AG10803 (cell line): ENCODE measurements around the gene TMEM14B.

Experiments used
- DNase-seq: peaks from one replicate; pipeline ENCODE4 v3.0.0; 2010; ENCODE audit warnings: low read depth
- H3K4me3 ChIP-seq: 2 replicates; pipeline ENCODE4 v1.5.1; 2011; ENCODE audit warnings: mild to moderate bottlenecking, low read length, control low read depth
- TF ChIP-seq, protein P1 (sequence below): conservative IDR thresholded peaks from 2 replicates; pipeline ENCODE4 v1.5.1; 2011; ENCODE audit warnings: mild to moderate bottlenecking, low read length, control low read depth, inconsistent platforms

Gene TMEM14B

DNA sequence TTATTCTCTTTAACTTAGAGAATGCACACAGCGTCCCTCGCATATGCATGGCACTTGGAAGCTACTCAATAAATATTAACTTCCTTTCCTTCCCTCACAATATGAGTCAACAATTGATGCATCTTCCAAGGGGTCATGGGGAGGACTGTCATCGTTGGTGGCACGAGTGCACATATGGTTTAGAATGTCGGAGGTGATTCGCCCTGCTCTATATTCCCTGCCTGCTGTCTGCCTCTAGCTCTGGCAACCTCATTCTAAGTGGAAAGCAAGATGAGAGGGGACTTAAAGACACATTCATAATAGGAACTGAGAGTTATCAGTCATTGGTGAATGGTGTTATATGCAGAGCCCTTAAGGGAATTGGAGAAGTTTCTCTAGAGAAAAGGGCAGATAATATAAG lies 46.1 kb downstream of the TMEM14B start:
- TF ChIP-seq, protein P1, sequence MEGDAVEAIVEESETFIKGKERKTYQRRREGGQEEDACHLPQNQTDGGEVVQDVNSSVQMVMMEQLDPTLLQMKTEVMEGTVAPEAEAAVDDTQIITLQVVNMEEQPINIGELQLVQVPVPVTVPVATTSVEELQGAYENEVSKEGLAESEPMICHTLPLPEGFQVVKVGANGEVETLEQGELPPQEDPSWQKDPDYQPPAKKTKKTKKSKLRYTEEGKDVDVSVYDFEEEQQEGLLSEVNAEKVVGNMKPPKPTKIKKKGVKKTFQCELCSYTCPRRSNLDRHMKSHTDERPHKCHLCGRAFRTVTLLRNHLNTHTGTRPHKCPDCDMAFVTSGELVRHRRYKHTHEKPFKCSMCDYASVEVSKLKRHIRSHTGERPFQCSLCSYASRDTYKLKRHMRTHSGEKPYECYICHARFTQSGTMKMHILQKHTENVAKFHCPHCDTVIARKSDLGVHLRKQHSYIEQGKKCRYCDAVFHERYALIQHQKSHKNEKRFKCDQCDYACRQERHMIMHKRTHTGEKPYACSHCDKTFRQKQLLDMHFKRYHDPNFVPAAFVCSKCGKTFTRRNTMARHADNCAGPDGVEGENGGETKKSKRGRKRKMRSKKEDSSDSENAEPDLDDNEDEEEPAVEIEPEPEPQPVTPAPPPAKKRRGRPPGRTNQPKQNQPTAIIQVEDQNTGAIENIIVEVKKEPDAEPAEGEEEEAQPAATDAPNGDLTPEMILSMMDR, result no peak
- H3K4me3 ChIP-seq, result no peak overlapping the region
- no peak for DNase-seq

DNA sequence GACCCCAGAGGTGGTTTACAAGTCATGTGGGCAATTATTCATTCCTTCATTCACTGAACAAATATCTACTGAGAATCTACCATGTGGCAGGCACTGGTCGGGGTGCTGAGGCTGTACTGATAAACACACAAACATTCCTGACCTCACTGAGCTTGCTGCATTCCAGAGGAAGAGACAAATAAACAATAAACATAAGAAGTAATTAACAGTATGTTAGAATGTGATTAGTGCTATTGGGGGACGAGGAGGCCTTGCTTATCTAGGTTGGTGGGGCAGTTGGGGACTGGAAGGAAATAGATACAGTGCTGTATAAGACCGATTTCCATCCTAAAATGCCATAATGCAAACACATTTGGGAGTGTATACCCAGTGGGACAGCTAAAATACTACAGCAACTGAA lies 46.6 kb downstream of the TMEM14B start:
- TF ChIP-seq, protein P1, result no peak
- no peak for DNase-seq
- H3K4me3 ChIP-seq, result no peak overlapping the region

DNA sequence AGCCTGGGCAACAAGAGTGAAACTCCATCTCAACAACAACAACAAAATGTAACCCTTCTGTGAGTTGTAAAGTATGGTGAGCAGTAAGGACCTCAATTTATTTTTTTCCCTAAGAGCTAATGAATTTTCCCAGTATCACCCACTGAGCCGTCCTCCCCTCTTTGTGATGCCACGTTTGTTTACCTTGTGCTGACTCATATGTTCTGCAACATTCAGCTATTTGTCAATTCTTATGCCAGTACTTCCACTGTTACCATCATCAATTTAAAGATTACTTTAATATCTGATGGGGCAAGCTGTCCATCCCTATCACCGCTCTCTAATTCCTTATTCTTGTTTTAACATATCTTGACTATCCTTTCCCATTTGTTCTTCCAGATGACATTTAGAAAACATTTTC lies 53.2 kb downstream of the TMEM14B start:
- TF ChIP-seq, protein P1, result no peak
- H3K4me3 ChIP-seq, result no peak overlapping the region
- no peak for DNase-seq

DNA sequence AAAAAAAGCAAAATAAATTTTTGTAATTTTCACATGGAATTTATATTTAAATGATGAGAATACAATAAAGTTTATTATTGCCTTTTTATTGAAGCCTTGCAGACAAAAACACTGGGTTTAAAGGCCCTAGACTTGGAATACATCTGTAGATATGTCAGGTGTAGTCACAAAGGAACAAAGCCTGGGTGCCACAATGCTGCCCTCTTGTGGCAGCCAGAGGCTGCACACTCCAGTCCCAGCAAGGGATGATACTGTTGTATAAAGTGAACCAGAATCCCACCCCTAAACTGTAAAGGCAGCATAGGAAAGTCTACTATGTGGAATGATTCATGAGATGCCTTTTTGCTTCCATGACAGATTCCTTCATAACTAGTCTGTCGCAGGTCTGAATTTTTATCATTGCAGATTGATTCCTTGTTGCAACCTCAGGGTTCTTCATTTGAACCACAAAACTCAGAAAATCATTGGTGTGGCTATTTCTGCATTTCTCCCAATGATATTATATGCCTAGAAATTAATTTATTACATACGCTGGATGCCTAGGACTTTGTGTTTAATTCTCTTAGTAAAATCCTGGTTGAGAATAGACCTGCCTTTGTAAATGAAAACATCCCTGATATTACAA lies 53.7 kb downstream of the TMEM14B start:
- peak; percentile 45 for DNase-seq
- H3K4me3 ChIP-seq, result no peak overlapping the region
- TF ChIP-seq, protein P1, result peak; percentile 100
